Gastroesophageal sphincter (tissue), 4 donors: Measurements from ENCODE around the gene DIP2C. TPM values are rescaled to one million over a fixed set of nuclear protein-coding genes. Genes with fewer than 3 reads are reported as not detected.
"Not testable (repeated sequence)": the region's sequence is repeated elsewhere in the genome, so short reads cannot be mapped to it uniquely, and the experiment has no call there.

Experiments
- ATAC-seq: fragments of 150-250 bp; one replicate; pipeline ENCODE4 v1.9.1; 2016; ENCODE audit warnings: mild to moderate bottlenecking, moderate library complexity
- H3K27ac ChIP-seq, 4 donors: fragments of 200-600 bp; sonication (generic) in 3 of 4; 1 replicate in 3 of 4; 2 replicates in 1 of 4; pipeline ENCODE4 v1.5.1; 2016 to 2019
- H3K27me3 ChIP-seq: fragments of 200-600 bp; sonication (generic); one replicate; pipeline ENCODE4 v1.5.1; 2019
- H3K36me3 ChIP-seq, 2 donors: fragments of 200-600 bp; sonication (generic); one replicate each; pipeline ENCODE4 v1.5.1; 2019; ENCODE audit warnings: control low read depth in 1 of 2
- H3K4me1 ChIP-seq, 3 donors: fragments of 200-600 bp; sonication (generic); 1 replicate in 2 of 3; 2 replicates in 1 of 3; pipeline ENCODE4 v1.5.1; 2016 to 2019; ENCODE audit warnings: control low read depth in 2 of 3
- H3K4me3 ChIP-seq, 2 donors: fragments of 200-600 bp; sonication (generic); one replicate each; pipeline ENCODE4 v1.5.1; 2019; ENCODE audit warnings: mild to moderate bottlenecking in 1 of 2, moderate library complexity in 1 of 2
- H3K9me3 ChIP-seq, 3 donors: fragments of 200-600 bp; sonication (generic); one replicate each; pipeline ENCODE4 v1.5.1; 2017 to 2019; ENCODE audit warnings: control low read depth in 2 of 3
- CTCF ChIP-seq, 4 experiments: fragments of 200-600 bp in 2 of 4; fragments of 450-650 bp in 2 of 4; sonication (generic) in 1 of 4; IDR thresholded peaks; one replicate each; pipeline ENCODE4 v1.5.1; 2017 to 2019; ENCODE audit warnings: antibody characterized with exemption in 4 of 4, mild to moderate bottlenecking in 2 of 4, moderate library complexity in 2 of 4
- EP300 ChIP-seq: sonication (generic); formaldehyde crosslinking; IDR thresholded peaks from one replicate; pipeline ENCODE4 v1.6.1; 2017; ENCODE audit warnings: antibody characterized with exemption, mild to moderate bottlenecking
- POLR2A ChIP-seq, 2 donors: fragments of 450-650 bp; IDR thresholded peaks; one replicate each; pipeline ENCODE4 v1.6.1; 2017; ENCODE audit warnings: antibody characterized with exemption in 2 of 2, mild to moderate bottlenecking in 2 of 2, moderate library complexity in 1 of 2
- POLR2AphosphoS5 ChIP-seq: sonication (generic); formaldehyde crosslinking; IDR thresholded peaks from one replicate; pipeline ENCODE4 v1.6.1; 2017; ENCODE audit warnings: antibody characterized with exemption
- WGBS, 2 donors: methylation state at CpG; one replicate each; pipeline ENCODE4 v1.1.5; 2018; ENCODE audit warnings: low coverage in 1 of 2; 5-methylcytosine and 5-hydroxymethylcytosine counted together
- total RNA-seq, 4 donors: library from RNA; depleted of rRNA; stranded (reverse); fragments of >200 nt; gene quantifications; one replicate each; pipeline ENCODE4 v1.1.0, GENCODE V29; 2016

DIP2C gene
- total RNA-seq, 4 donors from 2014 or later, result 40.8 to 73.8 (median 47.7) TPM

- Histone ChIP-seq H3K36me3 (peaks cover 0 to 55% of the 10 kb centered on the region in 2 donors), H3K27me3 (no peaks in the 10 kb centered on the region), H3K4me3 (no peak overlapping the region), H3K4me1 (peaks cover 0 to 43% (median 0%) of the 10 kb centered on the region in 3 donors), H3K27ac (peak overlapping the region in 3 of 4 donors; percentile 51 to 73 (median 60)), H3K9me3 (no peaks in the 10 kb centered on the region)
- WGBS, 2 donors, result 58 to 75% methylated on average over 4 to 7 of the region's 18 CpGs
- no peak for ATAC-seq
- no peak for TF ChIP-seq EP300
- no peak for TF ChIP-seq POLR2A (IDR thresholded peaks at IDR 0.05)
- TF ChIP-seq POLR2AphosphoS5, result no peak
- TF ChIP-seq CTCF (IDR thresholded peaks at IDR 0.05), result no peak
Measured at GRCh38 chr10:369221-369683, 320.2 kb downstream of the DIP2C start.

- peak overlapping the region in 1 of 4 donors; percentile 73 for H3K27ac ChIP-seq
- 83 to 84% methylated on average over 3 of the region's 17 CpGs for WGBS, 2 donors
- no peak for ATAC-seq
- no peaks in the 10 kb centered on the region for H3K27me3 ChIP-seq
- no peaks in the 10 kb centered on the region for H3K9me3 ChIP-seq
- peaks cover 0 to 60% of the 10 kb centered on the region in 2 donors for H3K36me3 ChIP-seq
- H3K4me3 ChIP-seq, result no peak overlapping the region
- TF ChIP-seq POLR2AphosphoS5, result no peak
- TF ChIP-seq EP300, result no peak
- TF ChIP-seq CTCF (IDR thresholded peaks at IDR 0.05), result no peak
- TF ChIP-seq POLR2A (IDR thresholded peaks at IDR 0.05), result no peak
- peaks cover 0 to 38% (median 0%) of the 10 kb centered on the region in 3 donors for H3K4me1 ChIP-seq
Measured at GRCh38 chr10:368579-369220, 320.8 kb downstream of the DIP2C start.

- not testable (repeated sequence) for H3K9me3 ChIP-seq, ATAC-seq, H3K27ac ChIP-seq, H3K27me3 ChIP-seq, H3K4me3 ChIP-seq
- WGBS, 2 donors, result 87% methylated on average over 3 of the region's 16 CpGs; no CpG with 5 or more reads in 1 of the 2 donors
- Histone ChIP-seq H3K4me1 (peaks cover 0 to 32% (median 0%) of the 10 kb centered on the region in 3 donors), H3K36me3 (peaks cover 0 to 66% of the 10 kb centered on the region in 2 donors)
Measured at GRCh38 chr10:368107-368506, 321.4 kb downstream of the DIP2C start.

GRCh38 chr10:367636-368035 is 321.8 kb downstream of the DIP2C start:
- TF ChIP-seq POLR2AphosphoS5, result no peak
- TF ChIP-seq EP300, result no peak
- no peak for TF ChIP-seq POLR2A (IDR thresholded peaks at IDR 0.05)
- no peak for TF ChIP-seq CTCF (IDR thresholded peaks at IDR 0.05)
- Histone ChIP-seq H3K4me1 (peaks cover 0 to 27% (median 0%) of the 10 kb centered on the region in 3 donors), H3K27me3 (no peaks in the 10 kb centered on the region), H3K27ac (no peak overlapping the region), H3K9me3 (no peaks in the 10 kb centered on the region), H3K36me3 (peaks cover 0 to 71% of the 10 kb centered on the region in 2 donors), H3K4me3 (no peak overlapping the region)
- no peak for ATAC-seq
- WGBS, 2 donors, result 90 to 92% methylated on average over 2 to 6 of the region's 25 CpGs

GRCh38 chr10:366186-366585 is 323.3 kb downstream of the DIP2C start:
- 83 to 91% methylated on average over 1 to 6 of the region's 12 CpGs for WGBS, 2 donors
- Histone ChIP-seq H3K4me1 (peaks cover 0 to 33% (median 0%) of the 10 kb centered on the region in 3 donors), H3K27me3 (no peaks in the 10 kb centered on the region), H3K4me3 (no peak overlapping the region), H3K36me3 (peaks cover 0 to 82% of the 10 kb centered on the region in 2 donors), H3K9me3 (no peaks in the 10 kb centered on the region), H3K27ac (no peak overlapping the region)
- TF ChIP-seq POLR2AphosphoS5, result no peak
- no peak for ATAC-seq

- no peak overlapping the region for H3K4me3 ChIP-seq
- ATAC-seq, result no peak
- TF ChIP-seq POLR2AphosphoS5 (no peak), EP300 (no peak), CTCF (IDR thresholded peaks at IDR 0.05) (no peak), POLR2A (IDR thresholded peaks at IDR 0.05) (no peak)
- H3K27ac ChIP-seq, result no peak overlapping the region
- H3K4me1 ChIP-seq, result peaks cover 0 to 29% (median 0%) of the 10 kb centered on the region in 3 donors
- H3K9me3 ChIP-seq, result no peaks in the 10 kb centered on the region
- H3K36me3 ChIP-seq, result peaks cover 0 to 98% of the 10 kb centered on the region in 2 donors
- WGBS, 2 donors, result 93% methylated on average over 11 of the region's 24 CpGs; no CpG with 5 or more reads in 1 of the 2 donors
- H3K27me3 ChIP-seq, result no peaks in the 10 kb centered on the region
Measured at GRCh38 chr10:364267-364775, 325.1 kb downstream of the DIP2C start.
